Ishikawa (cell line): ENCODE measurements around the gene CEBPG.

Experiments used
- CEBPB ChIP-seq: IDR thresholded peaks from 2 replicates; pipeline ENCODE4 v1.6.1; 2012
- CREB1 ChIP-seq: IDR thresholded peaks from 2 replicates; pipeline ENCODE4 v1.6.1; 2012; ENCODE audit warnings: low read depth
- EP300 ChIP-seq: IDR thresholded peaks from 2 replicates; pipeline ENCODE4 v1.6.1; 2012; ENCODE audit warnings: borderline replicate concordance
- MAX ChIP-seq: IDR thresholded peaks from 2 replicates; pipeline ENCODE4 v1.6.1; 2012
- NFIC ChIP-seq: IDR thresholded peaks from 2 replicates; pipeline ENCODE4 v1.6.1; 2012
- RAD21 ChIP-seq: IDR thresholded peaks from 2 replicates; pipeline ENCODE4 v1.6.1; 2012; ENCODE audit warnings: low read depth
- REST ChIP-seq: IDR thresholded peaks from 2 replicates; pipeline ENCODE4 v1.6.1; 2012; ENCODE audit warnings: low read depth, mild to moderate bottlenecking
- TAF1 ChIP-seq: IDR thresholded peaks from 2 replicates; pipeline ENCODE4 v1.6.1; 2012; ENCODE audit warnings: low read depth, mild to moderate bottlenecking
- TCF12 ChIP-seq: IDR thresholded peaks from 2 replicates; pipeline ENCODE4 v1.6.1; 2012; ENCODE audit warnings: low read depth
- USF1 ChIP-seq: IDR thresholded peaks from 2 replicates; pipeline ENCODE4 v1.6.1; 2012

GRCh38 chr19:33376423-33376822, 2.9 kb downstream of the CEBPG start:
- TF ChIP-seq TAF1 (no peak), RAD21 (no peak), EP300 (no peak), REST (no peak), CREB1 (no peak), CEBPB (no peak), TCF12 (no peak), USF1 (no peak), NFIC (no peak), MAX (no peak)
